CD4-positive, alpha-beta T cell treated with Interleukin-12 subunit alpha and Interleukin-12 subunit beta, for 1 hour (primary cell): Measurements from ENCODE around the gene ARMC5.
A peak's percentile ranks its signal among the peaks of the same experiment; 100 is the strongest.
"Not testable (repeated sequence)": the region's sequence is repeated elsewhere in the genome, so short reads cannot be mapped to it uniquely, and the experiment has no call there.

Source experiments
- DNase-seq: peaks from one replicate; pipeline ENCODE4 v3.0.0-alpha.2; 2020

ARMC5 gene

GRCh38 chr16:31502981-31503380, 43.7 kb downstream of the ARMC5 start:
- no peak for DNase-seq

- not testable (repeated sequence) for DNase-seq
Measured at GRCh38 chr16:31503555-31503954, 44.3 kb downstream of the ARMC5 start.

- DNase-seq = no peak
Measured at GRCh38 chr16:31504159-31504558, 44.9 kb downstream of the ARMC5 start.

GRCh38 chr16:31505483-31505882, 46.2 kb downstream of the ARMC5 start:
- no peak for DNase-seq

- DNase-seq = no peak
Measured at GRCh38 chr16:31507617-31507928, 48.3 kb downstream of the ARMC5 start.

- peak; percentile 84 for DNase-seq
Measured at GRCh38 chr16:31507929-31508705, 48.8 kb downstream of the ARMC5 start, which contains the start of gene RUSF1. Gene RUSF1, minus strand, starts transcription at chr16:31508391. Its CDS starts 18 bp downstream, at chr16:31508373.

GRCh38 chr16:31508706-31509195, 49.5 kb downstream of the ARMC5 start:
- no peak for DNase-seq

GRCh38 chr16:31513126-31513525, 53.8 kb downstream of the ARMC5 start:
- no peak for DNase-seq

GRCh38 chr16:31513884-31514283, 54.6 kb downstream of the ARMC5 start:
- no peak for DNase-seq
